ENCODE results near the gene CAP2. TPM values are rescaled to one million over a fixed set of nuclear protein-coding genes. Genes with fewer than 3 reads are reported as not detected.

Gene CAP2
- total RNA-seq, 1 experiment from 2014 or later: 11.5 TPM

DNA sequence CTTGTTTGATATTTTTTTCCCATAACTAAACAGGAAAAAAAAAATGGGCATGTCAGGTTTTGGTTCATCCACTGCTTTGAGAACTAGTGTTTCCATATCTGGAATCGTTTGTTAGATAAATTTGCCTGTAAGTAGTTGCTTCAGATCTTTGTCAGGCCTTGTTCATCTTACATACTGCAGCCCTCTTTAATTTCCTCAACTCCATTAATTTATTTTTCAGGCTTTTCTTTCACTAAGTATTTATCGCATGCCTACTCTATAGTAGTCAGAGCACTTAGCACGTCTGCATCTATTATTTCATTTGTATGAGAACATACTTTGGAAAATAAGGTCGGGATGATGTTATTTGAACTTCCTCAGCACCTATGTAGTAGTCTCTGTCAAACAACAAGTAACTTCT, 80.9 kb downstream of the CAP2 start:
- no peaks in the 10 kb centered on the region for H3K9me3 Mint-ChIP-seq
- Histone ChIP-seq H2BK15ac (ENCODE audit: low read depth, low read length) (no peak overlapping the region), H3K9me3 (ENCODE audit: control insufficient read depth, low read depth, low read length) (no peaks in the 10 kb centered on the region), H3K9ac (ENCODE audit: extremely low read depth, insufficient read length, low read length) (no peak overlapping the region), H3K27me3 (ENCODE audit: insufficient read depth, low read length) (no peaks in the 10 kb centered on the region), H3T11ph (ENCODE audit: low read length) (no peak overlapping the region), H4K5ac (ENCODE audit: insufficient read length, low read depth, low read length) (no peak overlapping the region), H3K4me1 (ENCODE audit: insufficient read depth, low read length) (no peaks in the 10 kb centered on the region), H3K4ac (ENCODE audit: low read depth, low read length) (no peak overlapping the region), H2BK20ac (ENCODE audit: low read depth, low read length, poor library complexity, severe bottlenecking) (no peak overlapping the region), H2BK5ac (ENCODE audit: insufficient read length, low read length) (no peak overlapping the region), H3K4me2 (ENCODE audit: insufficient read depth, insufficient read length, low read length) (no peak overlapping the region), H4K8ac (replicated peaks; ENCODE audit: insufficient read length, low read depth, low read length) (no peak overlapping the region), H2AFZ (ENCODE audit: low read length) (no peak overlapping the region), H2AK5ac (ENCODE audit: insufficient read length, low read length) (no peak overlapping the region), H2BK120ac (ENCODE audit: low read depth, low read length, poor library complexity, severe bottlenecking) (no peak overlapping the region), H3K23ac (ENCODE audit: insufficient read length, low read depth, low read length) (no peak overlapping the region), H3K79me2 (ENCODE audit: insufficient read depth, low read length) (no peaks in the 10 kb centered on the region), H2BK12ac (ENCODE audit: insufficient read length, low read depth, low read length) (no peak overlapping the region), H4K20me1 (ENCODE audit: control insufficient read depth, insufficient read depth, insufficient read length) (no peaks in the 10 kb centered on the region), H3K18ac (ENCODE audit: insufficient read length, low read depth, low read length) (no peak overlapping the region), H3K79me1 (ENCODE audit: insufficient read depth, low read depth, low read length, poor library complexity, severe bottlenecking) (no peaks in the 10 kb centered on the region), H3K23me2 (ENCODE audit: insufficient read length, low read depth, low read length, poor library complexity, severe bottlenecking) (no peaks in the 10 kb centered on the region), H3K27ac (ENCODE audit: insufficient read length, low read depth, low read length) (no peak overlapping the region), H4K91ac (ENCODE audit: insufficient read length, low read depth, low read length) (no peak overlapping the region), H3K56ac (ENCODE audit: insufficient read length, low read depth, low read length) (no peak overlapping the region), H3K14ac (ENCODE audit: insufficient read depth, low read length) (no peak overlapping the region)
- no CpG with 5 or more reads among the region's 4 CpGs for WGBS (ENCODE audit: extremely low coverage, insufficient read length, low lambda C conversion rate)
- TF ChIP-seq, protein P1, sequence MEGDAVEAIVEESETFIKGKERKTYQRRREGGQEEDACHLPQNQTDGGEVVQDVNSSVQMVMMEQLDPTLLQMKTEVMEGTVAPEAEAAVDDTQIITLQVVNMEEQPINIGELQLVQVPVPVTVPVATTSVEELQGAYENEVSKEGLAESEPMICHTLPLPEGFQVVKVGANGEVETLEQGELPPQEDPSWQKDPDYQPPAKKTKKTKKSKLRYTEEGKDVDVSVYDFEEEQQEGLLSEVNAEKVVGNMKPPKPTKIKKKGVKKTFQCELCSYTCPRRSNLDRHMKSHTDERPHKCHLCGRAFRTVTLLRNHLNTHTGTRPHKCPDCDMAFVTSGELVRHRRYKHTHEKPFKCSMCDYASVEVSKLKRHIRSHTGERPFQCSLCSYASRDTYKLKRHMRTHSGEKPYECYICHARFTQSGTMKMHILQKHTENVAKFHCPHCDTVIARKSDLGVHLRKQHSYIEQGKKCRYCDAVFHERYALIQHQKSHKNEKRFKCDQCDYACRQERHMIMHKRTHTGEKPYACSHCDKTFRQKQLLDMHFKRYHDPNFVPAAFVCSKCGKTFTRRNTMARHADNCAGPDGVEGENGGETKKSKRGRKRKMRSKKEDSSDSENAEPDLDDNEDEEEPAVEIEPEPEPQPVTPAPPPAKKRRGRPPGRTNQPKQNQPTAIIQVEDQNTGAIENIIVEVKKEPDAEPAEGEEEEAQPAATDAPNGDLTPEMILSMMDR (conservative IDR thresholded peaks at IDR 0.05): no peak
- H3K4me3 Mint-ChIP-seq: no peak overlapping the region
- peaks cover 0 to 10% of the 10 kb centered on the region in 2 experiments; a peak in 1 of 4 replicates for H3K4me1 Mint-ChIP-seq
- no peak overlapping the region for H3K27ac Mint-ChIP-seq
- no peaks in the 10 kb centered on the region for H3K36me3 Mint-ChIP-seq (ENCODE audit: insufficient read depth in 1 of 3, low read depth in 3 of 3)
- H3K27me3 Mint-ChIP-seq (ENCODE audit: low read depth): no peaks in the 10 kb centered on the region
- DNase-seq: no peak
